Muscle of leg (tissue), 11 donors: ENCODE data around the gene CDK5R2. TPM values are rescaled to one million over a fixed set of nuclear protein-coding genes. Genes with fewer than 3 reads are reported as not detected.

Experiments
- DNase-seq: peaks from one replicate; pipeline ENCODE4 v3.0.0; 2013
- H3K27ac ChIP-seq: one replicate; pipeline ENCODE4 v1.5.1; 2013; ENCODE audit warnings: mild to moderate bottlenecking, low read length, control low read depth
- H3K27me3 ChIP-seq: one replicate; pipeline ENCODE4 v1.6.1; 2013; ENCODE audit warnings: low read length; ENCODE audit not compliant: control insufficient read depth, insufficient read depth
- H3K36me3 ChIP-seq: one replicate; pipeline ENCODE4 v1.6.1; 2013; ENCODE audit warnings: low read length; ENCODE audit not compliant: control insufficient read depth, insufficient read depth
- H3K4me1 ChIP-seq: one replicate; pipeline ENCODE4 v1.6.1; 2013; ENCODE audit warnings: low read length; ENCODE audit not compliant: control insufficient read depth, insufficient read depth
- H3K4me3 ChIP-seq: one replicate; pipeline ENCODE4 v1.5.1; 2013; ENCODE audit warnings: low read length, control low read depth
- H3K9me3 ChIP-seq: replicated peaks from 2 replicates; pipeline ENCODE4 v1.6.1; 2013; ENCODE audit warnings: low read depth, low read length; ENCODE audit not compliant: control insufficient read depth
- WGBS: methylation state at CpG from one replicate; pipeline ENCODE4 v1.1.5; 2013; ENCODE audit warnings: missing lambda C conversion rate; ENCODE audit not compliant: insufficient coverage; 5-methylcytosine and 5-hydroxymethylcytosine counted together
- polyA plus RNA-seq, 8 donors: library from polyadenylated mRNA; unstranded; fragments of 120-200 nt; gene quantifications; one replicate each; pipeline versions ENCODE4 v1.2.1 to v1.2.3, GENCODE V29; 2013; ENCODE audit warnings: inconsistent platforms in 1 of 8, low replicate concordance in 1 of 8; ENCODE audit not compliant: insufficient read length in 8 of 8, insufficient read depth in 1 of 8
- total RNA-seq: library from RNA; stranded (reverse); fragments of 120-200 nt; gene quantifications from one replicate; pipeline ENCODE4 v1.2.4, GENCODE V29; 2013

Gene CDK5R2
- total and polyA plus RNA-seq, 9 donors: 0.04 to 0.16 (median 0.08) TPM; not detected in 3

DNA sequence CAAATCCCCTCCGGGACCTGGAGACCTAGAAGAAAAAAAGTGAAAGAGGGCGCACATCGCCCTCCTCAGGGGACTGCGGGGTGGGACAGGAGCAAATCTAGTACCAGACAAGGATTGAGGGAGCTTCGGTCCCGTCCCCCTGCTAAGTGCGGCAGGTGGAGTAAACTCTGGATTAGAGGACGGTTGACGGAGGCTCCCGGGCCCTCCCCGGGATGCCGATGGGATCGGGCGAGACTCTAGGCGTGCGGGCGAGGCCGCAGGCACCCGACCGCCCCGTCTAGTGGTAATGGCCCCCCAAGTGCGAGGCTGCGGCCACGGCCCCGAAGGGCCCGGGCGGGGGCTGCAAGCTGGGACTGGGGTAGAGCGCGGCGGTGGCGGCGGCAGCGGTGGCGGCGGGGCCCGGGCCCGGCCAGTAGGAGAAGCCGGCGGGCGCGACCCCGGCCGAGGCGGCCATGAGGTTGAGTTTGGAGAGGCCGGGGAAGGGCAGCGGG, 22.0 kb downstream of the CDK5R2 start:
- no peak overlapping the region for H3K4me3 ChIP-seq
- no peak for DNase-seq
- WGBS: 5% methylated on average over 46 of the region's 46 CpGs

GRCh38 chr2:218981881-218982585, 22.6 kb downstream of the CDK5R2 start:
- H3K27me3 ChIP-seq: peaks cover 87% of the 10 kb centered on the region
- H3K4me1 ChIP-seq: peaks cover 41% of the 10 kb centered on the region
- no peak overlapping the region for H3K4me3 ChIP-seq
- H3K27ac ChIP-seq: no peak overlapping the region
- H3K9me3 ChIP-seq: no peaks in the 10 kb centered on the region
- WGBS: under 1% methylated on average over 65 of the region's 69 CpGs
- peak; percentile 71 for DNase-seq
- no peaks in the 10 kb centered on the region for H3K36me3 ChIP-seq

More for the DNA sequence above, 22.0 kb downstream of the CDK5R2 start:
- Histone ChIP-seq H3K27me3 (peaks cover 84% of the 10 kb centered on the region), H3K9me3 (no peaks in the 10 kb centered on the region), H3K36me3 (no peaks in the 10 kb centered on the region), H3K4me1 (peaks cover 41% of the 10 kb centered on the region), H3K27ac (no peak overlapping the region)

DNA sequence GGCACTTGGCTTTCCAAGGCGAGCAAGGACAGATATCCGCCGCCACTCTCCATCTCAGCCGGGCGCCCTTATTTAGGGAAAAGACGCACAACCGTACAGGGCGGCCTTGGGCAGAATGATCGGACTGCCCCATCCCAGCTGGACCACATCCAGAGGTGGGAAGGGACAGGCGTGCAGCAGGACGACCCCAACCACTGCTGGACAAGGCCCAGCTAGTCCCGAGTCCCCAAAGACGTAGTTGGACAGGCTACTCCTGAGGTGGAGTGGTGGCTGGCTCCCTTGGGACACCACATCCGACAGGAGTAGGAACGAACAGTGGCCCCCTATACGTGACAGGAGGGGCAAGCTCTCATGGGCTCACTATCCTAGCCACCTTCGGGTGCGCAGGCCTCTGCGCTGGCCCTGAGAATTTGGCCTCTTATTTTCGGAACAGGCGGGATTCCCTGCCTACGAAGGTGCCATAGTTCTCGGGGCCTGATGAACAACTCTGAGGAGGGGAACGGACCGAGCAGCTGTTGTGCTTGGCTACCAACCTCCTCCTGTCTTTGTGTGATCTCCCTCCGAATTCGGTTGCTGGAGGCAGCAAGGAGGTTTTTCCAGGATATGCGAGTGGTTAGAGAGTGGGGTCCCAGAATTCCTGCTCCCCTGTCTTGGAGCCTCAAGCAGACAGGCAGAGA, 23.3 kb downstream of the CDK5R2 start:
- no peak overlapping the region for H3K4me3 ChIP-seq
- 5% methylated on average over 24 of the region's 28 CpGs for WGBS
- no peak for DNase-seq
- no peak overlapping the region for H3K27ac ChIP-seq
- no peaks in the 10 kb centered on the region for H3K9me3 ChIP-seq
- H3K27me3 ChIP-seq: peaks cover 90% of the 10 kb centered on the region
- no peaks in the 10 kb centered on the region for H3K36me3 ChIP-seq
- peaks cover 41% of the 10 kb centered on the region for H3K4me1 ChIP-seq

GRCh38 chr2:218983263-218983933, 23.9 kb downstream of the CDK5R2 start:
- 11% methylated on average over 19 of the region's 23 CpGs for WGBS
- no peak for DNase-seq
- peaks cover 94% of the 10 kb centered on the region for H3K27me3 ChIP-seq
- H3K27ac ChIP-seq: no peak overlapping the region
- H3K4me1 ChIP-seq: peaks cover 41% of the 10 kb centered on the region
- no peak overlapping the region for H3K4me3 ChIP-seq
- H3K9me3 ChIP-seq: no peaks in the 10 kb centered on the region
- no peaks in the 10 kb centered on the region for H3K36me3 ChIP-seq

DNA sequence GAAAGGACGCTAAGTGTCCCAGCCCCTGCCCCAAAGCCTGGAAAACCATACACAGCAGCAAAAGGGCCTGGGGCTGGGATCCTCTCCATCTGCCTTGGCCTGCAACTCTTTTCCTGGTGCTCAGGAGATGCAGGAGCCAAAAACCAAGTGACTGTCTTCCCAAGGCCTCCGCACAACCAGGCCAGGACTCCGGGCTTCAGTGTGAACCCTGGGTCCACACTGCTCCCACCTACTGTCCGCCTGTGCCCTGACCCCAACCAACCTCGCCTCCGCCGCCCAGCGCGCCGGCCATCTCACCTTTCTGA, 24.4 kb downstream of the CDK5R2 start:
- no peaks in the 10 kb centered on the region for H3K36me3 ChIP-seq
- peaks cover 41% of the 10 kb centered on the region for H3K4me1 ChIP-seq
- peaks cover 94% of the 10 kb centered on the region for H3K27me3 ChIP-seq
- no peaks in the 10 kb centered on the region for H3K9me3 ChIP-seq
- 7% methylated on average over 10 of the region's 10 CpGs for WGBS
- DNase-seq: no peak
- H3K4me3 ChIP-seq: no peak overlapping the region
- no peak overlapping the region for H3K27ac ChIP-seq

DNA sequence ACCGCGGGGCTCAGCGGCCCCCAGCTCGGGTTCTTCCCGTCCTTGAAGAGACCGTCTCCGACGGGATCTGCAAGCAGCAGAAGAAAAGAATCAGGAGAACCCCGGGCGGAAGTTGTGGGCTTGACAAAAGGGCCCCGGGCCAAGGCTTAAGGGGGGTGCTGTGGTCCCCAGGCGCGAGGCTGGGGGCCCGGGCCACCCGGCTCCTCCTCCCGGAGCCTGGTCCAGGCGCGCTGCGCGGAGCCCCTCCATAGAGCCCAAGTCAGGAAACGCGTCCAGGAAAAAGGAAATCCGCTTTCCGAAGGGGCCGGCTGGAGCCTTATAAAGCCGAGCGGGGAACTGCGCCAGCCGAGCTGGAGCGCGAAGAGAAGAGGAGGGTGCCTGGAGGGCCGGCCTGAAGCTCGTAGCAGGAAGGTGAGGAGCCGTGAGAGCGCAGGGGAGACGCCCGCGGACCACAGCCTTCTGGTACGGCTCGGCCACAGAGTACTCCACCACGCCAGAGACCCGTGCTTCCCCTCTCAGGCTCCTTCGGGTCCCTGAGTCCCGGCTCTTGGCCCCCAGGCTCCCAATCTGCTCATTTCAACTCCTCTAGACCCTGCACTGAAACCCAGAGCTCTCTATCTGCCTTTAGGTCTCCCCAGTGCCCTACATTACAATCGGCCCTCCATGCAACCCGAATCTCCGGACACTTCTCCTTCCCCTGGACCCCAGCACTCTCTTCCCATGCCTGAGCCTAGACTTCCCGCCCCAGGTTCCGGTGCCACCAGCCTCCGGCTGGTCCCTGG, 25.0 kb downstream of the CDK5R2 start:
- H3K9me3 ChIP-seq: no peaks in the 10 kb centered on the region
- peak; percentile 74 for DNase-seq
- H3K27me3 ChIP-seq: peaks cover 96% of the 10 kb centered on the region
- no peaks in the 10 kb centered on the region for H3K36me3 ChIP-seq
- peaks cover 41% of the 10 kb centered on the region for H3K4me1 ChIP-seq
- no peak overlapping the region for H3K4me3 ChIP-seq
- H3K27ac ChIP-seq: no peak overlapping the region
- under 1% methylated on average over 50 of the region's 50 CpGs for WGBS

DNA sequence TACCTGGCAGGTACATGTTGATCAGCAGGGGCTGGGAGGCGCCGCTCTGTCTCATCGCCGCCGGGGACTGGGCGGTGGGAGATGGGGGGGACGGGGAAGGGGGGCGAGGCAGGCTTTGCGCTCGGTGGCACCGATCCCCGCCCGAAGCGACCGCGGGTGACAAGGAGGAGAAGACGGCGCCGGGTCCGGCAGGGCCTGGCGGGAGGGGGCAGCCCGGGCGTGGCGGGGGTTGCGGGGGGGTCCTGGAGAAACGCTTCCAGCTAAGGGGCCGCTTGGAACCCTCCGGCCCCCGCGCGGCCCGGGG, 25.5 kb downstream of the CDK5R2 start, which contains the start of gene FEV:
TSS of gene FEV (minus strand) at position 164 of the 304 bp plus-strand sequence. CDS start at position 55, 109 bp downstream.
- WGBS: 1% methylated on average over 28 of the region's 32 CpGs
- Histone ChIP-seq H3K4me1 (peaks cover 39% of the 10 kb centered on the region), H3K36me3 (no peaks in the 10 kb centered on the region), H3K27ac (no peak within 1 kb of the TSS), H3K9me3 (no peaks in the 10 kb centered on the region), H3K4me3 (no peak within 1 kb of the TSS), H3K27me3 (peaks cover 96% of the 10 kb centered on the region)
- DNase-seq: no peak

GRCh38 chr2:218985325-218986091, 26.0 kb downstream of the CDK5R2 start:
- H3K27me3 ChIP-seq: peaks cover 98% of the 10 kb centered on the region
- no peak overlapping the region for H3K27ac ChIP-seq
- no peak overlapping the region for H3K4me3 ChIP-seq
- H3K4me1 ChIP-seq: peaks cover 39% of the 10 kb centered on the region
- DNase-seq: no peak
- no peaks in the 10 kb centered on the region for H3K9me3 ChIP-seq
- no peaks in the 10 kb centered on the region for H3K36me3 ChIP-seq
- under 1% methylated on average over 48 of the region's 49 CpGs for WGBS

DNA sequence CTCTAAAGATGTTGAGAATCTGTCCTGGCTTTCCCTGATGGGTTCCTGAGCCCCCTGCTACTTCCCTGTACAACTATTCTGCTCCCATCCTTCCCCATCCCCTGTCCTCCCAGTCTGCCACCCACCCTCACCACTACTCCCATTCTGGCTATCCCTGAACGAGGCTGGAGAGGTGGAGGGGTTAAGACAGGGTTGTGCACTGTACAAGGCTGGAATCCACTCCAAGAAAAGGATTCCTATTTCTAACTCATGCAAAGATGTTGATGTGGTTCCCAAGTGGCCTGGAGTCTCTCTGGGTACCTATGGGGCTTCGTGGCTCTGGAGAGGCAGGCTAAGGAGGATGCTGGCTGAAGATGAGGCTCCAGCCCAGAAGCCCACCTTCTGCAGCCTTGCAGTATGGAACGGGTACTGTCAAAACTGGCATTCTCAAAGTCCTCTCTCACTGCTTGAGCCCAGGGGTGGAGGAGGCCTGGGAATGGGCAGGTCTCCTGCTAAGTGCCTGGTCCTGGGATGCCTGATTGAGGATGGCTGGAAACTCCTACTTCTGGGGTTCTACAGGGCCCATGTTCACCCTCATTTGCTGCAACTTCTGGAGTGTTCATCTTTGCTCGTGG, 26.8 kb downstream of the CDK5R2 start:
- peaks cover 98% of the 10 kb centered on the region for H3K27me3 ChIP-seq
- H3K4me1 ChIP-seq: peaks cover 33% of the 10 kb centered on the region
- no peaks in the 10 kb centered on the region for H3K36me3 ChIP-seq
- H3K9me3 ChIP-seq: no peaks in the 10 kb centered on the region
- WGBS: 39% methylated on average over 3 of the region's 4 CpGs
- H3K27ac ChIP-seq: no peak overlapping the region
- H3K4me3 ChIP-seq: no peak overlapping the region
- DNase-seq: no peak
